ENCODE data around the gene ISCA2. TPM values are rescaled to one million over a fixed set of nuclear protein-coding genes. Genes with fewer than 3 reads are reported as not detected.

ISCA2 gene
- total and polyA plus RNA-seq, 3 experiments from 2014 or later: 26.7 to 77.8 (median 28.6) TPM

GRCh38 chr14:74462993-74463392 is 30.6 kb upstream of the ISCA2 start:
- Mint-ChIP-seq H3K36me3 (no peaks in the 10 kb centered on the region), H3K4me1 (no peaks in the 10 kb centered on the region), H3K9me3 (no peaks in the 10 kb centered on the region), H3K27ac (peak overlapping the region in 1 of 8 donors; percentile 12), H3K27me3 (peaks cover 14 to 22% of the 10 kb centered on the region in 2 donors), H3K4me3 (no peak overlapping the region)
- no peak overlapping the region for H3K27ac ChIP-seq (ENCODE audit: low read depth, low read length)
- H3K4me3 ChIP-seq (ENCODE audit: low read length): no peak overlapping the region
- H3K9me3 ChIP-seq (ENCODE audit: low read length): no peaks in the 10 kb centered on the region
- ChIA-PET CTCF (no interaction called here), POLR2A (no interaction called here)
- no peaks in the 10 kb centered on the region for H3K4me1 ChIP-seq (ENCODE audit: insufficient read depth, low read length)
- H3K27me3 ChIP-seq (ENCODE audit: insufficient read depth, low read length, poor library complexity, severe bottlenecking): no peaks in the 10 kb centered on the region
- H3K36me3 ChIP-seq (ENCODE audit: insufficient read depth, low read length): no peaks in the 10 kb centered on the region
- DNase-seq: no peak

GRCh38 chr14:74463697-74464096 is 29.9 kb upstream of the ISCA2 start:
- POLR2A ChIA-PET: no interaction called here
- no peaks in the 10 kb centered on the region for H3K36me3 Mint-ChIP-seq
- CTCF ChIA-PET: no interaction called here
- peaks cover 16 to 22% of the 10 kb centered on the region in 2 donors for H3K27me3 Mint-ChIP-seq
- H3K4me1 Mint-ChIP-seq: no peaks in the 10 kb centered on the region
- Histone ChIP-seq H3K4me1 (ENCODE audit: insufficient read depth, low read length) (no peaks in the 10 kb centered on the region), H3K27ac (ENCODE audit: low read depth, low read length) (no peak overlapping the region), H3K36me3 (ENCODE audit: insufficient read depth, low read length) (no peaks in the 10 kb centered on the region), H3K4me3 (ENCODE audit: low read length) (no peak overlapping the region), H3K27me3 (ENCODE audit: insufficient read depth, low read length, poor library complexity, severe bottlenecking) (no peaks in the 10 kb centered on the region), H3K9me3 (ENCODE audit: low read length) (no peaks in the 10 kb centered on the region)
- no peaks in the 10 kb centered on the region for H3K9me3 Mint-ChIP-seq
- DNase-seq: no peak
- no peak overlapping the region for H3K4me3 Mint-ChIP-seq
- H3K27ac Mint-ChIP-seq: no peak overlapping the region

- POLR2A ChIA-PET: no interaction called here
- no peak overlapping the region for H3K27ac Mint-ChIP-seq
- H3K36me3 Mint-ChIP-seq: no peaks in the 10 kb centered on the region
- H3K9me3 ChIP-seq (ENCODE audit: low read length): no peaks in the 10 kb centered on the region
- DNase-seq: no peak
- H3K4me3 ChIP-seq (ENCODE audit: low read length): no peak overlapping the region
- no peaks in the 10 kb centered on the region for H3K36me3 ChIP-seq (ENCODE audit: insufficient read depth, low read length)
- no peaks in the 10 kb centered on the region for H3K27me3 ChIP-seq (ENCODE audit: insufficient read depth, low read length, poor library complexity, severe bottlenecking)
- no peak overlapping the region for H3K27ac ChIP-seq (ENCODE audit: low read depth, low read length)
- H3K27me3 Mint-ChIP-seq: peaks cover 16 to 18% of the 10 kb centered on the region in 2 donors
- H3K4me1 Mint-ChIP-seq: no peaks in the 10 kb centered on the region
- CTCF ChIA-PET: no interaction called here
- no peaks in the 10 kb centered on the region for H3K9me3 Mint-ChIP-seq
- H3K4me1 ChIP-seq (ENCODE audit: insufficient read depth, low read length): no peaks in the 10 kb centered on the region
- no peak overlapping the region for H3K4me3 Mint-ChIP-seq
Observed at GRCh38 chr14:74464785-74465184, 28.8 kb upstream of the ISCA2 start.

GRCh38 chr14:74465335-74465734 is 28.2 kb upstream of the ISCA2 start:
- H3K4me1 ChIP-seq (ENCODE audit: insufficient read depth, low read length): no peaks in the 10 kb centered on the region
- Mint-ChIP-seq H3K36me3 (no peaks in the 10 kb centered on the region), H3K27ac (no peak overlapping the region), H3K9me3 (no peaks in the 10 kb centered on the region), H3K4me3 (no peak overlapping the region), H3K27me3 (peaks cover 13 to 14% of the 10 kb centered on the region in 2 donors), H3K4me1 (no peaks in the 10 kb centered on the region)
- DNase-seq: no peak
- no peaks in the 10 kb centered on the region for H3K36me3 ChIP-seq (ENCODE audit: insufficient read depth, low read length)
- no peaks in the 10 kb centered on the region for H3K27me3 ChIP-seq (ENCODE audit: insufficient read depth, low read length, poor library complexity, severe bottlenecking)
- no peaks in the 10 kb centered on the region for H3K9me3 ChIP-seq (ENCODE audit: low read length)
- no peak overlapping the region for H3K27ac ChIP-seq (ENCODE audit: low read depth, low read length)
- CTCF ChIA-PET: no interaction called here
- POLR2A ChIA-PET: interaction anchor here (0.6 kb wide), 1 partner anchor 212 kb away, joined by 5 read pairs; no protein-coding TSS in a partner anchor
- H3K4me3 ChIP-seq (ENCODE audit: low read length): no peak overlapping the region

- Mint-ChIP-seq H3K36me3 (peaks cover 0 to 6% (median 3%) of the 10 kb centered on the region in 3 donors), H3K27ac (no peak overlapping the region), H3K4me1 (no peaks in the 10 kb centered on the region), H3K9me3 (peaks cover 0 to 2% (median 0%) of the 10 kb centered on the region in 5 donors), H3K27me3 (peaks cover 0 to 1% of the 10 kb centered on the region in 2 donors), H3K4me3 (no peak overlapping the region)
- Histone ChIP-seq H3K4me1 (ENCODE audit: insufficient read depth, low read length) (no peaks in the 10 kb centered on the region), H3K27me3 (ENCODE audit: insufficient read depth, low read length, poor library complexity, severe bottlenecking) (no peaks in the 10 kb centered on the region), H3K4me3 (ENCODE audit: low read length) (no peak overlapping the region), H3K27ac (ENCODE audit: low read depth, low read length) (no peak overlapping the region), H3K9me3 (ENCODE audit: low read length) (no peaks in the 10 kb centered on the region), H3K36me3 (ENCODE audit: insufficient read depth, low read length) (no peaks in the 10 kb centered on the region)
- POLR2A ChIA-PET: no interaction called here
- CTCF ChIA-PET: no interaction called here
- no peak for DNase-seq
Observed at GRCh38 chr14:74468513-74468912, 25.1 kb upstream of the ISCA2 start.

GRCh38 chr14:74469548-74470518 is 23.7 kb upstream of the ISCA2 start:
- DNase-seq: no peak
- CTCF ChIA-PET: no interaction called here
- Mint-ChIP-seq H3K27ac (no peak overlapping the region), H3K27me3 (peaks cover 0 to 1% of the 10 kb centered on the region in 2 donors), H3K4me3 (no peak overlapping the region), H3K4me1 (no peaks in the 10 kb centered on the region), H3K36me3 (peaks cover 0 to 10% (median 5%) of the 10 kb centered on the region in 3 donors), H3K9me3 (peaks cover 0 to 2% (median 0%) of the 10 kb centered on the region in 5 donors)
- Histone ChIP-seq H3K4me3 (ENCODE audit: low read length) (no peak overlapping the region), H3K27me3 (ENCODE audit: insufficient read depth, low read length, poor library complexity, severe bottlenecking) (no peaks in the 10 kb centered on the region), H3K27ac (ENCODE audit: low read depth, low read length) (no peak overlapping the region), H3K4me1 (ENCODE audit: insufficient read depth, low read length) (no peaks in the 10 kb centered on the region), H3K9me3 (ENCODE audit: low read length) (no peaks in the 10 kb centered on the region), H3K36me3 (ENCODE audit: insufficient read depth, low read length) (no peaks in the 10 kb centered on the region)
- POLR2A ChIA-PET: no interaction called here

- H3K9me3 Mint-ChIP-seq: peaks cover 0 to 2% (median 0%) of the 10 kb centered on the region in 5 donors
- H3K27me3 Mint-ChIP-seq: peaks cover 0 to 1% of the 10 kb centered on the region in 2 donors
- ChIA-PET CTCF (no interaction called here), POLR2A (no interaction called here)
- H3K4me3 Mint-ChIP-seq: no peak overlapping the region
- H3K36me3 Mint-ChIP-seq: peaks cover 0 to 16% (median 7%) of the 10 kb centered on the region in 3 donors
- H3K27ac ChIP-seq (ENCODE audit: low read depth, low read length): no peak overlapping the region
- DNase-seq: no peak
- H3K36me3 ChIP-seq (ENCODE audit: insufficient read depth, low read length): no peaks in the 10 kb centered on the region
- no peak overlapping the region for H3K27ac Mint-ChIP-seq
- H3K4me1 Mint-ChIP-seq: no peaks in the 10 kb centered on the region
- no peak overlapping the region for H3K4me3 ChIP-seq (ENCODE audit: low read length)
- H3K27me3 ChIP-seq (ENCODE audit: insufficient read depth, low read length, poor library complexity, severe bottlenecking): no peaks in the 10 kb centered on the region
- H3K4me1 ChIP-seq (ENCODE audit: insufficient read depth, low read length): no peaks in the 10 kb centered on the region
- no peaks in the 10 kb centered on the region for H3K9me3 ChIP-seq (ENCODE audit: low read length)
Observed at GRCh38 chr14:74472601-74473000, 21.0 kb upstream of the ISCA2 start.

- Histone ChIP-seq H3K27me3 (ENCODE audit: insufficient read depth, low read length, poor library complexity, severe bottlenecking) (no peaks in the 10 kb centered on the region), H3K9me3 (ENCODE audit: low read length) (no peaks in the 10 kb centered on the region), H3K4me3 (ENCODE audit: low read length) (no peak overlapping the region), H3K4me1 (ENCODE audit: insufficient read depth, low read length) (no peaks in the 10 kb centered on the region), H3K27ac (ENCODE audit: low read depth, low read length) (no peak overlapping the region), H3K36me3 (ENCODE audit: insufficient read depth, low read length) (no peaks in the 10 kb centered on the region)
- no peak overlapping the region for H3K4me3 Mint-ChIP-seq
- POLR2A ChIA-PET: no interaction called here
- CTCF ChIA-PET: no interaction called here
- peaks cover 0 to 28% (median 9%) of the 10 kb centered on the region in 3 donors for H3K36me3 Mint-ChIP-seq
- H3K27me3 Mint-ChIP-seq: no peaks in the 10 kb centered on the region
- H3K27ac Mint-ChIP-seq: no peak overlapping the region
- peaks cover 0 to 2% (median 0%) of the 10 kb centered on the region in 5 donors for H3K9me3 Mint-ChIP-seq
- H3K4me1 Mint-ChIP-seq: no peaks in the 10 kb centered on the region
- DNase-seq: no peak
Observed at GRCh38 chr14:74474376-74474775, 19.2 kb upstream of the ISCA2 start.

All from CD8-positive, alpha-beta memory T cell (primary cell).